MM.1S (cell line): ENCODE data around the gene EPHA3.

Experiments used
- CTCF ChIP-seq: fragments of 300-600 bp; sonication (generic); IDR thresholded peaks from 2 replicates; pipeline ENCODE4 v1.5.1; 2016; ENCODE audit warnings: antibody characterized with exemption, low read length, mixed read lengths
- EZH2 ChIP-seq: fragments of 300-600 bp; sonication (generic); optimal IDR thresholded peaks from 2 replicates; pipeline ENCODE3; 2017; ENCODE audit warnings: low read depth, mild to moderate bottlenecking, antibody characterized with exemption, low read length, mixed read lengths

DNA sequence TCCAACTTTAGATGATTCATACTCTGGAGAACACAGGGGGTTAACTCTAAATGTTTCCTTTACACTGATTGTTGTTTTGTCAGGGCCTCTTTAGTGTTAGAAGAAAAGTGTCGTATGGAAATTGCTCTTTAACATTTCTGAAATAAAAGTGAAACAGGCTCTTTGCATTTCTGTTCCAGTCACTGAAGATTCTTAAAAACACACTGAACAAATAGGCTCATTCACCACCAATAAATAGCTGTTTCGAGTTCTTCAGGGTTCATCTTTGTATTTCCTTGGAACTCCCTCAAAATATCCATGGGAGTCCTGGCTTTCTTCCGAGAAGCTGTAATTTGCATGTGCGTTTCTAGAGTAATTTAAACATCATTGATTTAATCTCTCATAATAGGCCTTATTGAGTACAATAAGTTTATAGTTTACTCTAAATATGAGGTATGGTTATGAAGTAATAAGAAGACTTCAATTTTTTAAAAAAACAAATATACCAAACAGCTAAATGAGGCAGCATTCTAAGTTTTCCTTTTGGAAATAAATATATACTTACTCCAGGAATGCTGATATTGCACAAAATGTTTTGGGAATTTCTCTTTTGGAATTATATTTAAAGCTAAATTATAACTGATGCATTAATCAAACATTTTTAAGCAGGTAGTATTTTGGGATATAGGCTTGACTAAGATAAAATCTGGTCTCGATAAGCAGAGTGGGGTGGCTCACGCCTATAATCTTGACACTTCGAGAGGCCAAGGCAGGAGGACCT is 327.4 kb downstream of the EPHA3 start:
- TF ChIP-seq EZH2 (no peak), CTCF (no peak)
